ENCODE results near the gene RGL2.
"Not testable (repeated sequence)": the region's sequence is repeated elsewhere in the genome, so short reads cannot be mapped to it uniquely, and the experiment has no call there.

The RGL2 gene

GRCh38 chr6:33278392-33278741 is 20.4 kb downstream of the RGL2 start:
- no peak for TF ChIP-seq CTCF (IDR thresholded peaks at IDR 0.05; ENCODE audit: low read depth, low read length, missing control alignments)
- peaks cover 73% of the 10 kb centered on the region for H3K36me3 ChIP-seq (replicated peaks)
- no peaks in the 10 kb centered on the region for H3K27me3 ChIP-seq (replicated peaks)
- H3K27ac ChIP-seq = no peak overlapping the region
- no peak for DNase-seq
- in situ Hi-C loops (cut with HindIII; ENCODE audit: low pct_ligation_motif_present, low sequenced_read_pairs) = no loop called here
- no peak overlapping the region for H3K4me3 ChIP-seq (ENCODE audit: low read depth, low read length)

DNA sequence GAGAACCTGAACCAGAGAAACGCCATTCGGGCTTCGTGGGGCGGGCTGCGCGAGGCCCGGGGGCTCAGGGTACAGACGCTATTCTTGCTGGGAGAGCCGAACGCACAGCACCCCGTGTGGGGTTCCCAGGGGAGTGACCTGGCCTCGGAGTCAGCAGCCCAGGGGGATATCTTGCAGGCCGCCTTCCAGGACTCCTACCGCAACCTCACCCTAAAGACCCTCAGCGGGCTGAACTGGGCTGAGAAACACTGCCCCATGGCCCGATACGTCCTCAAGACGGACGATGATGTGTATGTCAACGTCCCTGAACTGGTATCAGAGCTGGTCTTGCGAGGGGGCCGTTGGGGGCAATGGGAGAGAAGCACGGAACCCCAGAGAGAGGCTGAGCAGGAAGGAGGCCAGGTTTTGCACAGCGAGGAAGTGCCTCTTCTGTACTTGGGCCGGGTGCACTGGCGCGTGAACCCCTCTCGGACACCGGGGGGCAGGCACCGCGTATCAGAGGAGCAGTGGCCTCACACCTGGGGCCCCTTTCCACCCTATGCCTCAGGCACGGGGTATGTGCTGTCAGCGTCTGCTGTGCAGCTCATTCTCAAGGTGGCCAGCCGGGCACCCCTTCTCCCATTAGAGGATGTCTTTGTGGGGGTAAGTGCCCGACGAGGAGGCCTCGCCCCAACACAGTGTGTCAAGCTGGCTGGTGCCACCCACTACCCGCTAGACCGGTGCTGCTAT is 20.9 kb downstream of the RGL2 start:
- no peak for TF ChIP-seq CTCF (IDR thresholded peaks at IDR 0.05; ENCODE audit: low read depth, low read length, missing control alignments)
- peaks cover 75% of the 10 kb centered on the region for H3K36me3 ChIP-seq (replicated peaks)
- DNase-seq = no peak
- H3K27me3 ChIP-seq (replicated peaks) = no peaks in the 10 kb centered on the region
- H3K27ac ChIP-seq = peak overlapping the region; percentile 22
- peak overlapping the region; percentile 52 for H3K4me3 ChIP-seq (ENCODE audit: low read depth, low read length)
- in situ Hi-C loops (cut with HindIII; ENCODE audit: low pct_ligation_motif_present, low sequenced_read_pairs) = no loop called here

- H3K4me3 ChIP-seq (ENCODE audit: low read depth, low read length) = peak within 1 kb of the TSS; percentile 52
- peak; percentile 44 for DNase-seq
- peaks cover 76% of the 10 kb centered on the region for H3K36me3 ChIP-seq (replicated peaks)
- H3K27ac ChIP-seq = peak within 1 kb of the TSS; percentile 22
- in situ Hi-C loops (cut with HindIII; ENCODE audit: low pct_ligation_motif_present, low sequenced_read_pairs) = no loop called here
- no peaks in the 10 kb centered on the region for H3K27me3 ChIP-seq (replicated peaks)
- peak; percentile 55 for TF ChIP-seq CTCF (IDR thresholded peaks at IDR 0.05; ENCODE audit: low read depth, low read length, missing control alignments)
Measured at GRCh38 chr6:33276864-33277662, 21.7 kb downstream of the RGL2 start, which contains the start of gene B3GALT4. TSS of gene B3GALT4 (plus strand) at chr6:33277123. CDS start at chr6:33277420, 297 bp downstream.

GRCh38 chr6:33276581-33276863 is 22.2 kb downstream of the RGL2 start:
- Histone ChIP-seq H3K4me3 (ENCODE audit: low read depth, low read length) (peak overlapping the region; percentile 52), H3K27ac (no peak overlapping the region), H3K27me3 (replicated peaks) (no peaks in the 10 kb centered on the region), H3K36me3 (replicated peaks) (peaks cover 73% of the 10 kb centered on the region)
- in situ Hi-C loops (cut with HindIII; ENCODE audit: low pct_ligation_motif_present, low sequenced_read_pairs) = no loop called here
- TF ChIP-seq CTCF (IDR thresholded peaks at IDR 0.05; ENCODE audit: low read depth, low read length, missing control alignments) = no peak
- no peak for DNase-seq

- not testable (repeated sequence) for H3K27ac ChIP-seq, DNase-seq
Measured at GRCh38 chr6:33275795-33276580, 22.8 kb downstream of the RGL2 start.

More at GRCh38 chr6:33275795-33276580, 22.8 kb downstream of the RGL2 start:
- Histone ChIP-seq H3K4me3 (ENCODE audit: low read depth, low read length) (peak overlapping the region; percentile 52), H3K36me3 (replicated peaks) (peaks cover 67% of the 10 kb centered on the region)
- H3K27me3 ChIP-seq (replicated peaks); in situ Hi-C loops (cut with HindIII; ENCODE audit: low pct_ligation_motif_present, low sequenced_read_pairs): not testable (repeated sequence)
